Ectodermal cell (in vitro differentiated cells): ENCODE measurements around the gene RCOR1.

ENCODE experiments used
- H3K27ac ChIP-seq: 2 replicates; pipeline ENCODE4 v1.7.0; 2013; ENCODE audit warnings: mild to moderate bottlenecking, low read depth, low read length; ENCODE audit not compliant: insufficient read depth, poor library complexity, severe bottlenecking
- H3K27me3 ChIP-seq: 2 replicates; pipeline ENCODE4 v1.7.0; 2013; ENCODE audit warnings: mild to moderate bottlenecking, low read length; ENCODE audit not compliant: insufficient read depth, control insufficient read depth, poor library complexity, severe bottlenecking
- H3K36me3 ChIP-seq: one replicate; pipeline ENCODE4 v1.7.0; 2013; ENCODE audit warnings: low read length; ENCODE audit not compliant: control insufficient read depth, insufficient read depth
- H3K4me1 ChIP-seq: one replicate; pipeline ENCODE4 v1.7.0; 2013; ENCODE audit warnings: low read length; ENCODE audit not compliant: control insufficient read depth, insufficient read depth
- H3K4me3 ChIP-seq: 2 replicates; pipeline ENCODE4 v1.7.0; 2013; ENCODE audit warnings: low read depth, low read length, control low read depth; ENCODE audit not compliant: insufficient read depth
- H3K9me3 ChIP-seq: 2 replicates; pipeline ENCODE4 v1.7.0; 2013; ENCODE audit warnings: mild to moderate bottlenecking, low read length, moderate library complexity; ENCODE audit not compliant: control insufficient read depth
- WGBS, 2 experiments: methylation state at CpG; one replicate each; pipeline ENCODE4 v1.1.7; 2013; ENCODE audit warnings: missing lambda C conversion rate in 2 of 2; 5-methylcytosine and 5-hydroxymethylcytosine counted together

RCOR1 gene

GRCh38 chr14:102692334-102692733 lies 99.9 kb downstream of the RCOR1 start:
- Histone ChIP-seq H3K4me1 (peaks cover 14% of the 10 kb centered on the region), H3K36me3 (no peaks in the 10 kb centered on the region), H3K27me3 (no peaks in the 10 kb centered on the region), H3K27ac (no peak overlapping the region), H3K9me3 (no peaks in the 10 kb centered on the region), H3K4me3 (no peak overlapping the region)
- 96 to 97% methylated on average over 4 of the region's 4 CpGs for WGBS, 2 experiments

GRCh38 chr14:102693006-102693755 lies 100.7 kb downstream of the RCOR1 start:
- Histone ChIP-seq H3K27me3 (no peaks in the 10 kb centered on the region), H3K9me3 (no peaks in the 10 kb centered on the region), H3K27ac (peak overlapping the region; percentile 60), H3K4me3 (no peak overlapping the region), H3K4me1 (peaks cover 14% of the 10 kb centered on the region), H3K36me3 (no peaks in the 10 kb centered on the region)
- 73 to 82% methylated on average over 4 of the region's 4 CpGs for WGBS, 2 experiments

DNA sequence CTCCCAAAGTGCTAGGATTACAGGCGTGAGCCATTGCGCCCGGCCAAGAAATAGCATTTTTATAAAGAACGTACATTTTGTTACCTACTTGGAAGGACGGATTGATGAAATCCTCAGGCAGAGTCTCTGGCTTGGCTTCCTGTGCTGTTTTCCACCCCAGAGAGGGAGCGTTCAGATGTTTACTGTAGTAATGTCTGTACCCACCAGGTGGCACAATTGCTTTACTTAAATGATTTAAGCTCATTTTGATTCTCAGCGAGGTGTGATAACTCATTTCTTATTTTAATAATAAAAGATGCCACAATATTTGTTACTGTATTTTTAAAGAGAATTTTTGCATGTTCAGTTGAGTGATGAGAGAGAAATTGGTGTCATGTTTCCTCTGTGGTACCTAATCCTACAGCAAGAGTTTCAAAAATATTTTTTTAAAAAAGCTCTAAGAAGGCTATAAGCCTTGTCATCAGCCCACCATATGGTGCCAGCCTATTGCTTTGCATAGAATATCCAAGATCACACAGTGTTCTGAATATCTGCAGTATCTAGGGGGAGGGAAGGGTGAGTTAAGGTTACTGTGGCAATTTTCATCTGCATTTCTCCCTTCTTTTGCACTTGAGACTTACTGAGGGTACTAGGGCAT lies 102.2 kb downstream of the RCOR1 start:
- Histone ChIP-seq H3K4me3 (no peak overlapping the region), H3K4me1 (peaks cover 14% of the 10 kb centered on the region), H3K27ac (no peak overlapping the region), H3K9me3 (no peaks in the 10 kb centered on the region), H3K36me3 (no peaks in the 10 kb centered on the region), H3K27me3 (no peaks in the 10 kb centered on the region)
- WGBS, 2 experiments: 33 to 38% methylated on average over 6 of the region's 7 CpGs

DNA sequence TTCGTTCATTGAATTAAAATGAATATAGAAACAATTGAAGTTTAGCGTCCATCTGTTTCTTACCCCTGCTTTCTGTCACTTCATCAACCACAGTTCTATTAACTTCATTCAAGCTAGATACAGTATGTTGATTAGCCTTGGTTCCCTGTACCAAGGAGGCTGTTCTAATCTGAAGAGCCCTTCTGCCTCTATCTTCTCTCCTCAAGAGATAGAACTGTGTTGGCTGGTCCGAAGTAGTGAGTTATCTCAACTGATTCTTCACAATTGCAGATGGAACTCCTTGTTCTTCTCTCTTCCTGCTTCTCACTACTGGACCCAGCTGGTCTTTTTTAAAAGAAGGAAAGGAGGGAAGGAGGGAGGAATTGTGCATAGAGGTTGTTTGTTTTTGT lies 102.7 kb downstream of the RCOR1 start:
- peaks cover 14% of the 10 kb centered on the region for H3K4me1 ChIP-seq
- H3K36me3 ChIP-seq: no peaks in the 10 kb centered on the region
- no peak overlapping the region for H3K27ac ChIP-seq
- WGBS, 2 experiments: 83 to 85% methylated on average over 2 to 3 of the region's 3 CpGs
- no peaks in the 10 kb centered on the region for H3K9me3 ChIP-seq
- H3K4me3 ChIP-seq: no peak overlapping the region
- H3K27me3 ChIP-seq: no peaks in the 10 kb centered on the region

DNA sequence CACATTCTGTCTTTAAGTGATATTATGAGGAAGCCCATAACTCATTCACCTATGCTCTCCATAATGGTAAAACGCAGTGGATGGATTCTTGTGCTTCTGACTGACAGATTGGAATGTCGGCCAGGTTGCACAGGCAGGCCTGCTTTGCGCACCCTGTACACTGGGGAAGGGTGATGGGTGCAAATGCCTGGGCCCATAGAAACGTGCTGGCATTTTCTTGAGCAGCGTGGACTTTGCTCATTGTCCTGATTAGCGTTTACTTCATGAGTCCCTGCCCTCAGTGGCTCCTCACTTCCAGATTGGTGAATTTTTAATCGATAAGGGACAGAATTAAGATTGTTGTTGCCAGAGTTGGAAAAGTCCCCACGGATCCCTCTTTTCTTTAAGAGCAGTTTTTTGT lies 103.9 kb downstream of the RCOR1 start:
- Histone ChIP-seq H3K4me1 (peaks cover 14% of the 10 kb centered on the region), H3K36me3 (no peaks in the 10 kb centered on the region), H3K4me3 (no peak overlapping the region), H3K9me3 (no peaks in the 10 kb centered on the region), H3K27me3 (no peaks in the 10 kb centered on the region), H3K27ac (no peak overlapping the region)
- WGBS, 2 experiments: 90 to 94% methylated on average over 7 to 8 of the region's 8 CpGs

DNA sequence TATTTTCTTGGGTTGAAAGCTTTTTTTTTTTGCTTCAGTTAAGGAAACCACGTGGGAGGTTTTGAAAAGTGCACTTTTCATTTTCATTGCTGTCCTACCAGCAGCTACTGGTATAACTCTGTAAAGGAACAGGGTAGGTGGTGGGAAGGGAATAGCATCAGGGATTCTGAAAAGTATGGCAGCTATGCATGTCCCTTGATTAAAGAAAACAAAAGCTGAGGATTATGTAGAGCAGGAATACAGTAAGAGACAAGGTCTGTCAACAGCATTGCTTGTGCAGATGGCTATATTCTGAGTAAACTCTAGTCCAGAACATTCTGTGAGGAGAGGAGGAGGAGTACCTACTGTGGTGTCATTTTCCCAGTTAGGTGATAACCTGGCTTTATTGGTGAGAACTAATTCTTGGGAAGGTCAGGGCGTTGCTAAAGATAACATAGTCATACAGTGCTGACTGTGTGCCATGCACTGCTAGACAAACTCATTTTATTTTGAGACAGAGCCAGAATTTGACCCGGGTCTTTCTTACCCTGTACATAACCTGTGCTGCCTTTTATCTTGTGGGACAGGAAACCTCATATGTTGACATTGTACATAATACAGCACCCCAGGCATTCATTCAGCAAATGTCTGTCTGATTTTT lies 104.5 kb downstream of the RCOR1 start:
- H3K9me3 ChIP-seq: no peaks in the 10 kb centered on the region
- WGBS, 2 experiments: 85 to 93% methylated on average over 3 of the region's 3 CpGs
- H3K27ac ChIP-seq: no peak overlapping the region
- peaks cover 14% of the 10 kb centered on the region for H3K4me1 ChIP-seq
- no peak overlapping the region for H3K4me3 ChIP-seq
- H3K27me3 ChIP-seq: no peaks in the 10 kb centered on the region
- no peaks in the 10 kb centered on the region for H3K36me3 ChIP-seq

- peaks cover 14% of the 10 kb centered on the region for H3K4me1 ChIP-seq
- H3K27ac ChIP-seq: no peak overlapping the region
Measured at GRCh38 chr14:102697501-102697900, 105.1 kb downstream of the RCOR1 start.

DNA sequence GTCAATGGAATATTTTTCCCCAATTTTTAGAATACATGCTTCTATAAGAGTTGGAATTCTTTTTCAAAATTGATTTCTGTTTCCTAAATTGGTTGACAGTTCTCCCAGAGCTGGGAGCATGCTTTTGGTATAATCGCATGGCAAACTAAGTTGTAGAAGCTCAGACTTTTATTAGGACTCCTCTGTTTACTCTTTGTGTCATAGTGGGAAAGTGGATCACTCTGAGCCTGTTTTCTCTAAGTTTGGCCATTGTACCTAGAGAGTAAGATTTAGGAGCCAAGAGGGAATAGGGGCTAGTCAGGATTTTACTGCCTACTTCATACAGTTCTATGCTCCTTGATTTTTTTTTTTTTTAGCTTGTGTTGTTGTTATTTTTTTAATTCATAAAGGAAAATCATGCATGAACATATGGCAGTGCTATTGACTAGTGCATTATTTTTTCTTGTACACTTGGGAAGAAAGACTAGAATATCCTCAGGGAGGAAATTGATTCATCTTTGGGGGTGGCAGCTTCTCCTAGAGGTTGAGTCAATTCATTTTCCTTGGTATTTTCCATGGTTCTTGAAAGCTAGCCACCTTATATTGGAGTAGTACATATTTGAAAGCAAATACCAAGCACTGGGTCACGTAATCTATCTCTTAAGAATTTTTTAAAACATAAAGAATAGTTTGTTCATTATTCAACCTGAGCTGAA lies 107.1 kb downstream of the RCOR1 start:
- 97 to 98% methylated on average over 1 of the region's 2 CpGs for WGBS, 2 experiments
- no peak overlapping the region for H3K27ac ChIP-seq
- no peak overlapping the region for H3K4me3 ChIP-seq
- H3K4me1 ChIP-seq: no peaks in the 10 kb centered on the region
- H3K36me3 ChIP-seq: peaks cover 13% of the 10 kb centered on the region
- H3K9me3 ChIP-seq: no peaks in the 10 kb centered on the region
- H3K27me3 ChIP-seq: no peaks in the 10 kb centered on the region

More at GRCh38 chr14:102697501-102697900, 105.1 kb downstream of the RCOR1 start:
- WGBS, 2 experiments: 94 to 95% methylated on average over 5 to 6 of the region's 6 CpGs
- no peaks in the 10 kb centered on the region for H3K9me3 ChIP-seq
- H3K27me3 ChIP-seq: no peaks in the 10 kb centered on the region
- H3K4me3 ChIP-seq: no peak overlapping the region
- H3K36me3 ChIP-seq: no peaks in the 10 kb centered on the region

DNA sequence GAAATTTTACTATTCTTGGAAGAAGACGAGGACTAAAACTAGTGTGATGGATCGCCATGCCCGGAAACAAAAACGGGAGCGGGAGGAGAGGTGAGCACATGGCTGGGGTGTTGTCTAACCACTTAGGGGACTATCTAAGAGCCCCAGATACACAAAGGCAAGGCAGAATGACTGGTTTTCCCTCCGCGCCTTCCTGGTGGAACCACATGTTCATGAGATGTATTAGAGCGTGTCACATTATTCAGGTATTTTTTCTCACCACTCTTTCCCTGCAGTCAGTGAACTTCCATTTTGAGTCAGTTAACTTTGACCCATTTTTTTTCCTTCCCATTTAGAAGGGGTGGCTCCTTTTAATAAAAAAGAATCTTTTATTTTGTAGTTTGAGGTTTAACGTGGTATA lies 116.0 kb downstream of the RCOR1 start:
- WGBS, 2 experiments: 96% methylated on average over 9 of the region's 9 CpGs
- no peak overlapping the region for H3K4me3 ChIP-seq
- H3K27me3 ChIP-seq: no peaks in the 10 kb centered on the region
- no peaks in the 10 kb centered on the region for H3K9me3 ChIP-seq
- H3K4me1 ChIP-seq: no peaks in the 10 kb centered on the region
- H3K27ac ChIP-seq: no peak overlapping the region
- peaks cover 6% of the 10 kb centered on the region for H3K36me3 ChIP-seq

- Histone ChIP-seq H3K27me3 (no peaks in the 10 kb centered on the region), H3K36me3 (no peaks in the 10 kb centered on the region), H3K27ac (no peak overlapping the region), H3K4me1 (no peaks in the 10 kb centered on the region), H3K9me3 (no peaks in the 10 kb centered on the region), H3K4me3 (no peak overlapping the region)
- 85 to 93% methylated on average over 5 to 6 of the region's 6 CpGs for WGBS, 2 experiments
Measured at GRCh38 chr14:102711207-102711606, 118.8 kb downstream of the RCOR1 start.
